Middle frontal gyrus (tissue), 1 donor: ENCODE measurements around the gene CDT1.
A peak's percentile ranks its signal among the peaks of the same experiment; 100 is the strongest.
"Not testable (repeated sequence)": the region's sequence is repeated elsewhere in the genome, so short reads cannot be mapped to it uniquely, and the experiment has no call there.

Experiments used
- DNase-seq: peaks from one replicate; pipeline ENCODE4 v3.0.0-alpha.2; 2015; ENCODE audit warnings: low spot score; ENCODE audit errors: extremely low spot score

Gene CDT1

DNA sequence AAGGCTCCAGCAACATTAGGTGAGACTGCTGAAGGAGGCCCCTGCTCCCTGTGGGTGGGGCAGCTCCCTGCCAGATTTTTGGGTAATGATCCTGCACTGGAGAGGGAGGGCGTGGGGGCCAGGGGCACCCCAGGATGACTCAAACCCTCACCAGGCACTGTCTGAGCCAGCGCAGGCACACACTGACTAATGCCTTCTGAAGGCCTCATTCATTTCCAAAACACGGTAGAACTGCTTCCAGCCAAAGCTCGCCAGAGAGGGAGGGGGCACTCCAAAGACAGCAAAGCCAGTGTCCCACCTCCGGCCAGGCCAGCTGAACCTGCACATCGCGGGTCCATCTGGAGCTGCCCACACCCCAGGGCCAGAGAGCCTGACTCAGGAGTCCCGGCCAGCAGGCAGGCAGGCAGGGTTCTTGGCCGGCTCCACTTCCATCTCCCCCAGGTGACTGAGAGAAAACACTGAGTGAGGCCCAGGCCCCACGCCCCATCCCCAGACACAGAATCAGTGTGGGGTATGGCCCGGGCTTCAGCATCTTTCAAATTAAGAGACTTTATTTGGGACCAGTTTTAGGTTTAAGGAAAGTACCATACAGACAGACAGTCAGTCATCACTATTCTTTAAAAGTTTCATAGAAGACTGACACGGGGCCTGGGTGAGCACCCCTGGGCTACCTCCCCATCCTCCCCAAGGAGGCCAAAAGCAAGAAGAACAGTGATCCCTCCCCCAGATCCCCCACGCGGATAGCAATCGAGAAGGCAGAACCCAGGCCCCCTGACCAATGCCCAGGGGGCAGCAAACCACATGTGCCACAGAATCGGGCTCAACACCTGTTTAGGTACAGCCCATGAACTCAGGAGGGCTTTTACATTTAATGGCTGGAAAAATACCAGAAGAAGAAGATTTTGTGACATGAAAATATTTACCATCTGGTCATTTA is 20.9 kb upstream of the CDT1 start:
- no peak for DNase-seq

- DNase-seq: no peak
Observed at GRCh38 chr16:88783391-88784073, 20.1 kb upstream of the CDT1 start.

DNA sequence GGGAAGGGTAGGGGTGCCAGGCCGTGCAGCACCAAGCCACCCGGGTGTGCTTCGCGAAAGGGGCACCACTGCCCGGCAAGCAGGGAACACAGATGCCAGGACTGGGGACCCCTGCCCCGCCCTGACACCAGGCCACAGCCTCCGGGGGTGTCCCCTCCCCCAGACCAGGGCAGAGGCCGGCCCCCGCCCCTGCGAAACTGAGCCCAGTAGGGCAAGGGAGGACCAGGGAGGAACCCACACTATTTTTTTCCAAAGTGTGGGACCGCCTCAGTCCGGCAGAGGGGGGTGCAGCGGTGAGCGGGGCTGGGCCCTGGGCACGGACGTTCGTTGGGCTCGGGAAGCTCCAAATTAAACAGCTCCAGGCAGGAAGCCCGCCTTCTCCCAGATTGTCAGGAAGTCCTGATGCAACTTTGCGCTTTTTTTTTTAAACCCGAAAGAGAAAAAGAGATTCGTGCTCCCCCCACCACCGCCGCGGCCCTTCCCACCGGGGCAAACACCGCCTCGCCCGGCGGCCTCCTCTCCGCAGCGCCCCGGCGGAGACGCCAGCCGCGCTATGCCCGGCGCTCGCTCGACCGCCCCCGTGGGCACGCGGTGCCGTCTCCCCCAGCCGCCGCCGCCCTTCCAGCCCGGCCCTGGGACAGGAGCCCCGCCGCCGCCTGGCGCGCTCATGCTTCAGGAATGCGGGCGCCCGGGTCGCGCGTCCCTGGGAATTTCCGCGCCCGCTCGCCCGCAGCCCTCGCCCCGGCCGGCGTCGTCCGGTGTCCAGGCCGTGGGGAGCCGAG is 19.3 kb upstream of the CDT1 start:
- DNase-seq: no peak

GRCh38 chr16:88784856-88785105 is 18.8 kb upstream of the CDT1 start:
- no peak for DNase-seq

DNA sequence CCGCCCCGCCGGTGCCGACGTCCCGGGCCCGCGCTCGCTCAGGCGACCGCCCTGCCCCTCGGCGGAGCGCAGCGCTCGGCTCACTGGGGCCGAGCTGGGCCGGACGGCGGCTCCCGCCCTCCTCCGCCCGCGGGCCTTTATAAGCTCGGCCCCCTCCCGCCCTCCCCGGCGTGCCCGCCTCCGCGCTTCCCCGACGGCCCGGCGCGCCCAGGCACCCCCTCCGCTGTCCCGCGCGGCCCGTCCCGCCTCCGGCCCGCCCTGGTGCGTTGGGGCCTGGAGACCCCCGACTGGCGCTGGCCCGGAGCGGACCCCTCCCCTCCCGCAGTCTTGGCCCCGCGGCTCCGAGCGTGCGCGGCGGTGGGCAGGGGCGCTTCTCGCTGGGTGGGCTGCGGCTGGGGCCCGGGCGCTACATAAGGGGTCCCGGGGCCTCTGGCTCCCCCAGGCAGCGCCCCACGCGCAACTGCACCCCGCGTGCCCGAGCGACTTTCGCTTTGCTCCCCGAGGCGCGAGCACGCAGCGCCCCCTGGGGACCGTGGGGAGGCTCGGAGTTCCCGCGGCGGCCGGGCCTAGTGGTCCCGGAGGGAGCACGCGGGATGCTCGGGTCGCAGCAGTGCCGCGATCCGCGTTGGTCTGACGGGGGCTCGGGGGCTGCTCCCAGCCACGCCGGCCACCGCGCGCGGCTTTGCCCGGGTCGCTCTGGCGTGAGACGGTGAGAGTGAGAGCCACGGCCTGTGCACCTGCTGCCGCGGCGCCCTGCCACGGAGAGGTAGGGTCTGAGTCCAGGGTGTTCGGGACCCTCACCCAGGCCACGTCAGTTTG is 18.3 kb upstream of the CDT1 start, which contains the start of gene PIEZO1:
PIEZO1 (minus strand) TSS at position 115 of the 819 bp plus-strand sequence. CDS start 256 bp downstream, outside the sequence.
- peak; percentile 50 for DNase-seq

DNA sequence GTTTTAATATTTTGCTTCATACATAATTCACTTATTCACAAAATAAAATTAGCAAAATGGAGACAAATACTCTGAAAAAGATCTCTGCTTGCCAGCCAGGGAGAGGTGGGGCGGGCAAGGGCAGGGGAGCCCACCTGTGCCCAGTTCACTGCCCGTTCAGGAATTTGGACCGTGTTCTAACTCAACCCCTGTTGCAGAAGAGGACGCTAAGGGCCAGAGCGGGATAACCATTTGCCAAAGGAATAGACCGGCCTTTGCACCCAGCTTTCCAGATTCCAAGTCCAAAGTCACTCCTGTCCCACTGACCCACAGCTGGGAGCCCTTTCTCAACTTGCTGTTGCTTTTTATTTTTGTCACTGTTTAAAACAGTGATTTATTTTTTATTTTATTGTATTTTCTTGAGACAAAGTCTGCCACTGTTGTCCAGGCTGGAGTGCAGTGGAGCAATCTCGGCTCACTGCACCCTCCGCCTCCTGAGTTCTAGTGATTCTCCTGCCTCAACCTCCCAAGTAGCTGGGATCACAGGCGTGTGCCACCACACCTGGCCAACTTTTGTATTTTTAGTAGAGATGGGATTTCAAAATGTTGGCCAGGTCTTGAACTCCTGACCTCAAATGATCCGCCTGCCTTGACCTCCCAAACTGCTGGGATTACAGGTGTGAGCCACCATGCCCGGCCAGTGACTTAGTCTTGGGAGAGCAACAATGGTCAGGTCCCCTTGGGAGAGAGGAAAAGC is 15.8 kb upstream of the CDT1 start:
- no peak for DNase-seq

- not testable (repeated sequence) for DNase-seq
Observed at GRCh38 chr16:88788749-88789148, 14.8 kb upstream of the CDT1 start.

DNA sequence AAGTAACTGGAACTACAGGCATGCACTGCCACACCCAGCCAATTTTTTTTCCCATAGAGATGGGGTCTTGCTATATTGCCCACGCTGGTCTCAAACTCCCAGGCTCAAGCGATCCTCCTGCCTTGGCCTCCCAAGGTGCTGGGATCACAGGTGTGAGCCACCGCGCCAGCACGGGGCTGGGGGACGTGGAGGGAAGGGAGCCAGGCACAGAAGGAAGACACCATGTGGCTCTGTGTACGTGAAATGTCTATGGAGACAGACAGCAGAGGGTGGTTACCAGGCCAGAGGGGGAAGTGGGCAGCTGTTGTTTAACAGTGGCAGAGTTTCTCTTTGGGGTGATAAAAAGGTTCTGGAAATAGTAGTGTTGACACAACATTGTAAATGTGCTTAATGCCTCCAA is 14.0 kb upstream of the CDT1 start:
- no peak for DNase-seq

- DNase-seq: no peak
Observed at GRCh38 chr16:88790312-88791211, 13.0 kb upstream of the CDT1 start.

DNA sequence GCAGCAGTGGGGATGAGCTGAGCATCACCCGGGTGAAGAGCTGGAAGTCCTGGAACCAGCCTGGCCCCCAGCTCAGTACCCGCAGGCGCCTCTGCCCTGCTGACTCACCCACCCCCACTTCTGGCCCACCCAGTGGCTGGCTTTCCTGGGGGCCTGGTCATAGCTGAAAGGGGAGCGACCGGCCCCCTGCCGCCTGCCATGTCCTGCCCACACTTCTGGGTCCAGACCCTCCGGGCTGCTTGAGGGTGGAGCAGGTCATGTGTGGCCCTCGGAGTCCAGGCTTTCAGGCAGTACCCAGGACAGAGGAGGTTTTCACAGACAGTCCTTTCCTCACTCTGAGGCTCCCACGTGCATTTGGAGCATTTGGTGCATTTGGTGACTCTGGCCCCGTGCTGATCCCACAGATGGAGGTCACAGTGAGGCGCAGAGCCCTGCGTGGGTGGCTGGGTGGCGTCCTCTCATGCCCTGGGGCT is 11.5 kb upstream of the CDT1 start:
- DNase-seq: no peak

- DNase-seq: no peak
Observed at GRCh38 chr16:88792668-88793250, 10.8 kb upstream of the CDT1 start.

DNA sequence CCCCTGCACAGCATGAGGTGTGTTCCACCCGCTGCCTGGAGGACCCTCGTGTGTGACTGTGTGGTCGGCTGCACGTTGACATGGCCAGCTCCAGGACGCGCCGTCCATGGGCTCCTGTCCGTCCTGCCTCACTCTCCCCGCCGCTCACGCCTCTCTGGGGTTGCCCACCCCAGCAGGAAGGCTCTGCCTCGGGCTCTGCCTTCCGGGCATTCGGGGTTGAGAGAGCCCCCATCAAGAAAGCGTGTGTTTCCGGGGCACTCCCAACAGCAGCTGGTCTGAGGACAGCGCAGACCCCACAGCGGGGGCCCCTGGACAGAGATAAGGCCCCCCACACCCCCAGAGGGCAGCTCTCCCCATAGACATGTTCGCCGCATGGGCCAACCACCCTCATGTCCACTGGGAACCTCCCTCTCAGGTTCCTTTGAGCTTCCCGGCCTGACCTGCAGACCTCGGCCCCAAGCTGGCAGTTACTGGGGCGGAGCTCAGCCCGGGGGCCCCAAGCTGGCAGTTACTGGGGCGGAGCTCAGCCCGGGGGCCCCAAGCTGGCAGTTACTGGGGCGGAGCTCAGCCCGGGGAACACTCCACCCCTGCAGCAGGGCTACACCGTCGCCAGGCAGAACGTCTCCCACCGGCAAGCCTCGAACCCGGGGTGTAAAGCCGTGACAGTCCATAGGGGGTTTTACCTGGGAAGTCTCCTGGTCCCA is 10.2 kb upstream of the CDT1 start:
- no peak for DNase-seq

DNA sequence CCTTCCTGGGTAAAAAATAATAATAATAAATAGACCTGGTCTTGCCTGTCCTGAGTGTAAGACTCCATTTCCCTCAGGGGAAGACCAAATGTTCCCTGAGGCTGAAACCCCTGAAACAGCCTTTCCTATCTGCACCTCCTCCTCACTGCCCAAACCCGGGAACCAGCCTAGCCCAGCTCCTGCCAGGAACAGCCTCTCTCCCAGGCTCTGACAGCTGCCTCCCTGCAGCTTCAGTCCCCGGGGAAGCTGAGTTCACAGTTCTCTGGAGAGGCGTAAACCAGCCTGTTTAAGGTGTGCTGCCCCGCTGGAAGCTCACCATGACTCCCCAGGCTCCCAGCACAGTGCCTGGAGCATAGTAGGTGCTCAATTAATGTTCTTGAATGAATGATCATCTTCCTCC is 7.3 kb upstream of the CDT1 start:
- no peak for DNase-seq

DNA sequence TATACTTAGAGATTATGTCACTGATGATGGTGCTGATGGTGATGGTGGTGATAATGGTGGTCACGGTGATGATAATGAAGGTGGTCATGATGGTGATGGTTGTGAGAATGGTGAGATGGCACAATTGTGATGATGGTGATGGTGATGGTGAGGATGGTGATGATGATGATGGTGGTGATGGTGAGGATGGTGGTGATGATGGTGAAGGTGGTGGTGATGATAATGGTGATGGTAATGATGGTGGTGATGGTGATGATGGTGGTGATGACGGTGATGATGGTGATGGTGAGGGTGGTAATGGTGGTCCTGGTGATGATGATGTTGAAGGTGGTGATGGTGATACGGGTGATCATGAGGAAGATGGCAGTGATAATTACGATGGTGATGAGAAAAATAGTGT is 5.5 kb upstream of the CDT1 start:
- DNase-seq: no peak

DNA sequence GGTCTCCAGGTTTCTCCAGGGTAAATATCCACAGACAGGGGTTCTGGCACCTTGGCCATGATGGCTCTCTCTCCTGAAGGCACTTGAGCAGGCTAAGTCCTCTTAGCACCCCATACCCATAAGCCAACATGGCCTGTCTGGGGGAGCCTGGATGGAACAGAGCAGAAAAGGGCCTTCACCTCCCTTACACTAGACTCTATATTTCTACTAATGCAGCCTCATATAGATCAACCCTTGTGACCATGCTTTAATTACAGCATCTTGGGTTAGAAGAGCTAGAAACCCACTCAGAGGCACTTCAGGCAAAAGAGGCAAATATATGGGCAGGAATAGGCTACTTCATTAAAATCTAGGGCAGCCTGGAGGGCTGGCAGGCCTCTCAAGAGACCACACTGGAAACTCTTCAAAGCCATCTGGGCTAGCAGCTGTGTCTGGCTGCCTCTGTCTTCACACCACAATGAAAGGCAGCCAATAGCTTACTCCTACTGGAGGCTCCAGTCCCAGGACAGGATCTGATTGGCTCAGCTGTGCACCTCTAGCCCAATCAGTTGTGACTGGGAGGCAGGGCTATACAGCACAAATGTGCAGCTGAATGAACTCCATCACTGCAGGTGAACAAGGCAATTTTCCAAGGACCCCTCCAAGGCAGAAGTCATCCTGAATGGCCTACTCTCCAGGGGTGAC is 4.7 kb upstream of the CDT1 start:
- DNase-seq: no peak

- no peak for DNase-seq
Observed at GRCh38 chr16:88799569-88800276, 3.9 kb upstream of the CDT1 start.

DNA sequence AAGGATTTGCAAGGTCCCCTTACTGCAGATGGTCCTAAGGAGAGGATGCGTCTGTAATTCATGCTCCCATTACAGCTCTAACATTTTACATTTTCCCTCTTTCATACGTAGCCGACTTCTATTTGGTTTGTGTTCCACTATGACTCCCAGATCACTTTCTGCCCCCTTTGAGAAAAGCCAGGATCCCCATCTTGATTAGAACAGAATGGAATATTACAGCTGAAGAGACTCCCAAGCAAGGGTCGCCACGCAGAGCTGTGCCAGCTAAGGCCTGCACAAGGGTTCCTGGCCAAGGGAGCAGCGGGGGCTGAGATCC is 3.4 kb upstream of the CDT1 start:
- no peak for DNase-seq
